Esophagus squamous epithelium (tissue), 4 donors: ENCODE data around the gene PEX13.

Experiments
- CTCF ChIP-seq, 6 experiments: fragments of 450-650 bp in 4 of 6; fragments of 200-600 bp in 2 of 6; sonication (generic) in 2 of 6; IDR thresholded peaks; one replicate each; pipeline ENCODE4 v1.5.1; 2016 to 2019; ENCODE audit warnings: antibody characterized with exemption in 6 of 6, mild to moderate bottlenecking in 4 of 6, moderate library complexity in 4 of 6
- POLR2A ChIP-seq, 4 donors: fragments of 450-650 bp; IDR thresholded peaks; one replicate each; pipeline ENCODE4 v1.6.1; 2017; ENCODE audit warnings: antibody characterized with exemption in 4 of 4, mild to moderate bottlenecking in 4 of 4, moderate library complexity in 3 of 4

GRCh38 chr2:60976256-60976850, 41.2 kb upstream of the PEX13 start:
- TF ChIP-seq CTCF (IDR thresholded peaks at IDR 0.05) (no peak), POLR2A (IDR thresholded peaks at IDR 0.05) (no peak)
